K562 (cell line): ENCODE measurements around the gene KCNG4.

Source experiments
- CBX2 ChIP-seq: fragments of 200-600 bp; sonication (generic); IDR thresholded peaks from one replicate; pipeline ENCODE4 v1.6.1; 2012; ENCODE audit warnings: mild to moderate bottlenecking, low read length, inconsistent platforms; ENCODE audit not compliant: insufficient read depth, poor library complexity, severe bottlenecking
- CTCF ChIP-seq, 3 experiments: IDR thresholded peaks in 2 of 3; conservative IDR thresholded peaks in 1 of 3; 2 replicates each; pipeline ENCODE4 v1.5.1; 2011 to 2012; ENCODE audit warnings: low read length in 3 of 3, mild to moderate bottlenecking in 3 of 3, control low read depth in 2 of 3, improper control_type of control experiment in 1 of 3, inconsistent platforms in 1 of 3, low read depth in 1 of 3, mixed read lengths in 1 of 3, moderate library complexity in 1 of 3; ENCODE audit not compliant: insufficient read depth in 2 of 3
- MLX ChIP-seq, 2 experiments: fragments of 450-650 bp in 1 of 2; sonication (generic) in 1 of 2; formaldehyde crosslinking; conservative IDR thresholded peaks; 2 replicates each; pipeline versions ENCODE4 v1.4.0 to v1.8.1; 2020 to 2022; ENCODE audit warnings: mild to moderate bottlenecking in 1 of 2, missing genetic modification reagents in 1 of 2
- SREBF1 ChIP-seq: fragments of 150-350 bp; IDR thresholded peaks from 2 replicates; pipeline ENCODE4 v1.6.1; 2014; ENCODE audit warnings: antibody characterized with exemption, low read depth, low read length, borderline replicate concordance
- ZNF384 ChIP-seq: IDR thresholded peaks from 2 replicates; pipeline ENCODE4 v1.6.1; 2012; ENCODE audit warnings: low read depth, low read length, improper control_type of control experiment
- ZNF512 ChIP-seq: IDR thresholded peaks from 2 replicates; pipeline ENCODE4 v1.6.1; 2016; ENCODE audit warnings: missing genetic modification characterization, missing compliant biosample characterization
- TF ChIP-seq, protein P1 (sequence below): IDR thresholded peaks from 3 replicates; pipeline ENCODE4 v1.6.1; 2011; ENCODE audit warnings: borderline replicate concordance, mild to moderate bottlenecking, moderate library complexity; ENCODE audit not compliant: insufficient read length; ENCODE audit errors: extremely low read depth
- TF ChIP-seq, protein P2 (sequence below): sonication (generic); formaldehyde crosslinking; IDR thresholded peaks from 2 replicates; pipeline ENCODE4 v1.8.1; 2023; ENCODE audit warnings: mild to moderate bottlenecking, missing genetic modification reagents, moderate library complexity
- TF ChIP-seq, protein P3 (sequence below): fragments of 450-650 bp; conservative IDR thresholded peaks from 2 replicates; pipeline ENCODE4 v1.6.1; 2016; ENCODE audit warnings: missing genetic modification characterization, low read depth, mild to moderate bottlenecking, control low read depth, missing compliant biosample characterization

GRCh38 chr16:84247844-84248243, 8.0 kb upstream of the KCNG4 start:
- TF ChIP-seq CBX2 (no peak), ZNF384 (no peak), ZNF512 (tag) (no peak), CTCF (IDR thresholded peaks at IDR 0.05 in 2 of 3, conservative IDR thresholded peaks at IDR 0.05 in 1 of 3; ENCODE audit: insufficient read depth in 2 of 3, low read depth in 1 of 3, low read length in 3 of 3) (no peak), SREBF1 (no peak), MLX (CRISPR knock-in tag; conservative IDR thresholded peaks at IDR 0.05) (no peak)
- TF ChIP-seq, protein P1, sequence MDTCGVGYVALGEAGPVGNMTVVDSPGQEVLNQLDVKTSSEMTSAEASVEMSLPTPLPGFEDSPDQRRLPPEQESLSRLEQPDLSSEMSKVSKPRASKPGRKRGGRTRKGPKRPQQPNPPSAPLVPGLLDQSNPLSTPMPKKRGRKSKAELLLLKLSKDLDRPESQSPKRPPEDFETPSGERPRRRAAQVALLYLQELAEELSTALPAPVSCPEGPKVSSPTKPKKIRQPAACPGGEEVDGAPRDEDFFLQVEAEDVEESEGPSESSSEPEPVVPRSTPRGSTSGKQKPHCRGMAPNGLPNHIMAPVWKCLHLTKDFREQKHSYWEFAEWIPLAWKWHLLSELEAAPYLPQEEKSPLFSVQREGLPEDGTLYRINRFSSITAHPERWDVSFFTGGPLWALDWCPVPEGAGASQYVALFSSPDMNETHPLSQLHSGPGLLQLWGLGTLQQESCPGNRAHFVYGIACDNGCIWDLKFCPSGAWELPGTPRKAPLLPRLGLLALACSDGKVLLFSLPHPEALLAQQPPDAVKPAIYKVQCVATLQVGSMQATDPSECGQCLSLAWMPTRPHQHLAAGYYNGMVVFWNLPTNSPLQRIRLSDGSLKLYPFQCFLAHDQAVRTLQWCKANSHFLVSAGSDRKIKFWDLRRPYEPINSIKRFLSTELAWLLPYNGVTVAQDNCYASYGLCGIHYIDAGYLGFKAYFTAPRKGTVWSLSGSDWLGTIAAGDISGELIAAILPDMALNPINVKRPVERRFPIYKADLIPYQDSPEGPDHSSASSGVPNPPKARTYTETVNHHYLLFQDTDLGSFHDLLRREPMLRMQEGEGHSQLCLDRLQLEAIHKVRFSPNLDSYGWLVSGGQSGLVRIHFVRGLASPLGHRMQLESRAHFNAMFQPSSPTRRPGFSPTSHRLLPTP = no peak
- TF ChIP-seq, protein P2, sequence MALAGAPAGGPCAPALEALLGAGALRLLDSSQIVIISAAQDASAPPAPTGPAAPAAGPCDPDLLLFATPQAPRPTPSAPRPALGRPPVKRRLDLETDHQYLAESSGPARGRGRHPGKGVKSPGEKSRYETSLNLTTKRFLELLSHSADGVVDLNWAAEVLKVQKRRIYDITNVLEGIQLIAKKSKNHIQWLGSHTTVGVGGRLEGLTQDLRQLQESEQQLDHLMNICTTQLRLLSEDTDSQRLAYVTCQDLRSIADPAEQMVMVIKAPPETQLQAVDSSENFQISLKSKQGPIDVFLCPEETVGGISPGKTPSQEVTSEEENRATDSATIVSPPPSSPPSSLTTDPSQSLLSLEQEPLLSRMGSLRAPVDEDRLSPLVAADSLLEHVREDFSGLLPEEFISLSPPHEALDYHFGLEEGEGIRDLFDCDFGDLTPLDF (CRISPR knock-in tag) = no peak
- TF ChIP-seq, protein P3, sequence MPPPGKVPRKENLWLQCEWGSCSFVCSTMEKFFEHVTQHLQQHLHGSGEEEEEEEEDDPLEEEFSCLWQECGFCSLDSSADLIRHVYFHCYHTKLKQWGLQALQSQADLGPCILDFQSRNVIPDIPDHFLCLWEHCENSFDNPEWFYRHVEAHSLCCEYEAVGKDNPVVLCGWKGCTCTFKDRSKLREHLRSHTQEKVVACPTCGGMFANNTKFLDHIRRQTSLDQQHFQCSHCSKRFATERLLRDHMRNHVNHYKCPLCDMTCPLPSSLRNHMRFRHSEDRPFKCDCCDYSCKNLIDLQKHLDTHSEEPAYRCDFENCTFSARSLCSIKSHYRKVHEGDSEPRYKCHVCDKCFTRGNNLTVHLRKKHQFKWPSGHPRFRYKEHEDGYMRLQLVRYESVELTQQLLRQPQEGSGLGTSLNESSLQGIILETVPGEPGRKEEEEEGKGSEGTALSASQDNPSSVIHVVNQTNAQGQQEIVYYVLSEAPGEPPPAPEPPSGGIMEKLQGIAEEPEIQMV = no peak
